Parathyroid adenoma (tissue), 2 donors: ENCODE results near the gene MCCC2.
"Not testable (repeated sequence)": the region's sequence is repeated elsewhere in the genome, so short reads cannot be mapped to it uniquely, and the experiment has no call there.

Experiments
- H2AFZ ChIP-seq: fragments of 300-600 bp; sonication (generic); one replicate; pipeline ENCODE4 v1.7.0; 2017; ENCODE audit warnings: antibody characterized with exemption, mild to moderate bottlenecking
- H3K27ac ChIP-seq: fragments of 300-600 bp; sonication (generic); one replicate; pipeline ENCODE4 v1.7.0; 2017
- H3K27me3 ChIP-seq: fragments of 300-600 bp; sonication (generic); one replicate; pipeline ENCODE4 v1.7.0; 2017; ENCODE audit warnings: low read length; ENCODE audit not compliant: control insufficient read depth, insufficient read depth
- H3K36me3 ChIP-seq: fragments of 300-600 bp; sonication (generic); one replicate; pipeline ENCODE4 v1.7.0; 2017; ENCODE audit warnings: low read length; ENCODE audit not compliant: control insufficient read depth, insufficient read depth
- H3K4me1 ChIP-seq: fragments of 300-600 bp; sonication (generic); one replicate; pipeline ENCODE4 v1.7.0; 2017; ENCODE audit warnings: control low read depth
- H3K4me2 ChIP-seq: fragments of 300-600 bp; sonication (generic); one replicate; pipeline ENCODE4 v1.7.0; 2017; ENCODE audit warnings: low read length
- H3K4me3 ChIP-seq: fragments of 300-600 bp; sonication (generic); one replicate; pipeline ENCODE4 v1.7.0; 2017; ENCODE audit warnings: low read depth, low read length
- H3K79me2 ChIP-seq: fragments of 300-600 bp; sonication (generic); one replicate; pipeline ENCODE4 v1.7.0; 2017; ENCODE audit warnings: control low read depth
- H3K9ac ChIP-seq: fragments of 300-600 bp; sonication (generic); one replicate; pipeline ENCODE4 v1.7.0; 2017; ENCODE audit warnings: mild to moderate bottlenecking
- H3K9me3 ChIP-seq: fragments of 300-600 bp; sonication (generic); one replicate; pipeline ENCODE4 v1.7.0; 2017; ENCODE audit warnings: low read length; ENCODE audit not compliant: control insufficient read depth
- TF ChIP-seq, protein P1 (sequence below): fragments of 300-600 bp; sonication (generic); IDR thresholded peaks from one replicate; pipeline ENCODE4 v1.7.0; 2017; ENCODE audit warnings: antibody characterized with exemption, mild to moderate bottlenecking
- donor health status: primary hyperparathyroidism.

Gene MCCC2

DNA sequence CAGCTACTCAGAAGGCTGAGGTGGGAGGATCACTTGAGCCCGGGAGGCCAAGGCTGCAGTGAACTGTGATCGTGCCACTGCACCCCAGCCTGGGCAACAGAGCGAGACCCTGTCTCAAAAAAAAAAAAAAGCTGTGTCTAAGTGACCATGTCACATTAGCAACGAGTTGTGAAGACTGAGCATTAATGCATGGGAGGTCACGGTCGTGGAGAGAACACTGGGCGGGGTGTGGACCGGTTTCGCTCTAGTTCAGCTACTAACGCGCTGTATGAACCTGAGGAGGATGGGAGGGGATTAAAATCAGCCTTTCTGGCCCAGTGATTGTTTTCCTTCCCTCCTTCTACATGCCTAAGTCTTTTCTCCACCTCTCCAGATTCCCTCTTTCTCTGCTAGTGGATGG is 75.2 kb downstream of the MCCC2 start:
- Histone ChIP-seq H3K36me3 (no peaks in the 10 kb centered on the region), H3K9me3 (no peaks in the 10 kb centered on the region), H3K27me3 (no peaks in the 10 kb centered on the region), H3K9ac (no peak overlapping the region), H3K27ac (no peak overlapping the region), H3K4me2 (no peak overlapping the region), H3K4me1 (no peaks in the 10 kb centered on the region), H3K4me3 (no peak overlapping the region), H3K79me2 (no peaks in the 10 kb centered on the region), H2AFZ (no peak overlapping the region)
- TF ChIP-seq, protein P1, sequence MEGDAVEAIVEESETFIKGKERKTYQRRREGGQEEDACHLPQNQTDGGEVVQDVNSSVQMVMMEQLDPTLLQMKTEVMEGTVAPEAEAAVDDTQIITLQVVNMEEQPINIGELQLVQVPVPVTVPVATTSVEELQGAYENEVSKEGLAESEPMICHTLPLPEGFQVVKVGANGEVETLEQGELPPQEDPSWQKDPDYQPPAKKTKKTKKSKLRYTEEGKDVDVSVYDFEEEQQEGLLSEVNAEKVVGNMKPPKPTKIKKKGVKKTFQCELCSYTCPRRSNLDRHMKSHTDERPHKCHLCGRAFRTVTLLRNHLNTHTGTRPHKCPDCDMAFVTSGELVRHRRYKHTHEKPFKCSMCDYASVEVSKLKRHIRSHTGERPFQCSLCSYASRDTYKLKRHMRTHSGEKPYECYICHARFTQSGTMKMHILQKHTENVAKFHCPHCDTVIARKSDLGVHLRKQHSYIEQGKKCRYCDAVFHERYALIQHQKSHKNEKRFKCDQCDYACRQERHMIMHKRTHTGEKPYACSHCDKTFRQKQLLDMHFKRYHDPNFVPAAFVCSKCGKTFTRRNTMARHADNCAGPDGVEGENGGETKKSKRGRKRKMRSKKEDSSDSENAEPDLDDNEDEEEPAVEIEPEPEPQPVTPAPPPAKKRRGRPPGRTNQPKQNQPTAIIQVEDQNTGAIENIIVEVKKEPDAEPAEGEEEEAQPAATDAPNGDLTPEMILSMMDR: no peak

DNA sequence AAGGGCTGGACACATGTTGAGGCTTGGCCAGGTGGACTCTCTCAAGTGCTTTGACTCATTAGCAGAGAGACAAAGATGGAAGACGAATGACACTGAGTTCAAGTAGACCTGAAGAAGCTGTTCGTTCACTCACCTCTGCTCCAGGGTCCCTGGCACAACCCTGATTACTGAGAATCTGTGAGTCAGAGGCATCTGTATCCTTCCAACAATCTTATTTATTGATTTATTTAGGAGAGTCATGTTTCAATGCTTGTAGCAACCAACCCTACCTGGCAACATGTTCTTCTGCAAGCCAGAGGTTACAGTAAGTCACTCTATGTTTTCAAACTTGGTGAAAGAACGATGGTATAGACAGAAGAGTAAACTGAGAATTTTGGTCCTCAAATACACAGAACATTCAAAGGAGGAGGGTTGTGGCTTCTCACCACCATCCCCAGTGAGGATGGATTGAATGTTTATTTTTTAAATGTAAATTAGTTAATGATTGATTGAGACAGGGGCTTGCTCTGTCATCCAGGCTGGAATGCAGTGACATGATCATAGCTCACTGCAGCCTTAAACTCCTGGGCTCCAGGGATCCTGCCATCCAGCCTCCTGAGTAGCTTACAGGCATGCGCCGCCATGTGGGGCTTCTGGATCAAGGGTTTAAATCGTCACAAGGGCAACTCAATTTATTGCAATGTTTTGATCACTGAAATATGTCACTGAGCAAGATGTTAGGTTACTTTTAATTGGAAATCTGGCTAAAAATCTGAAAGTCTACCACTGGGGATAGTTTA is 76.2 kb downstream of the MCCC2 start:
- Histone ChIP-seq H3K4me3 (no peak overlapping the region), H3K27ac (no peak overlapping the region), H3K4me1 (no peaks in the 10 kb centered on the region), H3K27me3 (no peaks in the 10 kb centered on the region), H3K9me3 (no peaks in the 10 kb centered on the region), H3K4me2 (no peak overlapping the region), H2AFZ (no peak overlapping the region), H3K9ac (no peak overlapping the region), H3K36me3 (no peaks in the 10 kb centered on the region), H3K79me2 (no peaks in the 10 kb centered on the region)
- TF ChIP-seq, protein P1: no peak

DNA sequence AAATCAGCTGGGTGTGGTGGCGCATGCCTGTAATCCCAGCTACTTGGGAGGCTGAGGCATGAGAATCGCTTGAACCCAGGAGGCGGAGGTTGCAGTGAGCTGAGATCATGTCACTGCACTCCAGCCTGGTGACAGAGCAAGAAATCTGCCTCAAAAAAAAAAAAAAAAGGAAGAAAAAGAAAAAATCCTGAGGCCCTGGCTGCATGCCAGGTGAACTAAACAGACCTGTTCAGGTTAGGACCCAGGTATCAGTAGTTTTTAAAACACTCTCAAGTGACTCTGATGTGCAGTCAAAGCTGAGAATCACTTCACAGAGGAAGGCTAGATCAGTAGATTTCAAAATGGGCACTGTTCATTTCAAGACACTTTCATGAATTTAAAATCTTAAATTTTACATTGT is 77.5 kb downstream of the MCCC2 start:
- not testable (repeated sequence) for H3K27ac ChIP-seq, H3K79me2 ChIP-seq, H3K4me2 ChIP-seq, H3K27me3 ChIP-seq, H3K9me3 ChIP-seq, H3K4me3 ChIP-seq, H2AFZ ChIP-seq, H3K36me3 ChIP-seq, H3K4me1 ChIP-seq, H3K9ac ChIP-seq

DNA sequence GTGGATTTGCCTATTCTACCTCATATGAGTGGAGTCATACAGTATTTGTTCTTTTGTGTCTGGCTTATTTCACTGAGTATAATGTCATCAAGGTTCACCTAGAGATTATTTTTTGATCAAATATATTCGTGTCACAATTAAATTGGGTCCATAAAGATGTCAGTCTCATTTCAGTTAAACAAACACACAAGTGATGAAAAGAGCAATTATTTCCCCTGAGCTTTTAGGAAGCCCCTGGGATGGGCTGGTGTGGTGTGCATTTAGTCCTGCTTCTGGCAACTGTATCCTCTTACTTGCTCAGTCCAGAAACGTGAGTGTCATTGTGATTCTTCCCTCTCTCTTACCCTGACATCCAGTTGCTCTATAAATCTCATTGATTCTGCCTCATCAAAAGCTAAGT is 79.2 kb downstream of the MCCC2 start:
- no peak overlapping the region for H3K4me2 ChIP-seq
- no peaks in the 10 kb centered on the region for H3K79me2 ChIP-seq
- H3K9me3 ChIP-seq: no peaks in the 10 kb centered on the region
- no peak overlapping the region for H3K9ac ChIP-seq
- no peaks in the 10 kb centered on the region for H3K27me3 ChIP-seq
- H2AFZ ChIP-seq: no peak overlapping the region
- TF ChIP-seq, protein P1: no peak
- no peak overlapping the region for H3K27ac ChIP-seq
- H3K4me3 ChIP-seq: no peak overlapping the region
- no peaks in the 10 kb centered on the region for H3K36me3 ChIP-seq
- no peaks in the 10 kb centered on the region for H3K4me1 ChIP-seq

DNA sequence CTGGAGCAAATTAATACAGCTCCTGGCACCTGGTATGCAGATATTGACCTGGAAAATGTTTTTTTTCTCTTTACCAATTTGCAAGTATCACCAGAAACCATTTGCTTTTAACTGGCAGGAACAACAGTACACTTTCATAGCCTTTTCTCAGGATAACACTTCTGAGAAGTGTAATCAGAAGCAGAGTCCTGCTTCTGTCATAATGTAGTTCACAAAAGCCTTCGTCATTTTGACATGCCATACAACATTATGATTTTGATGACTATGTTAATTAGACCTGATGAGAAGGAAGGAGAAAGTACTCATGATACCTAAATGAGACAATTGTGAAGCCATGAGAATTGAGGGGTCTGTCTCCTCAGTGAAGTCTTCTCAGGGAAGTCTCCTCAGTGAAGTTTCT is 90.8 kb downstream of the MCCC2 start:
- Histone ChIP-seq H3K4me3 (no peak overlapping the region), H3K4me1 (no peaks in the 10 kb centered on the region), H3K36me3 (no peaks in the 10 kb centered on the region), H3K9ac (no peak overlapping the region), H3K79me2 (no peaks in the 10 kb centered on the region), H3K4me2 (no peak overlapping the region), H3K27me3 (no peaks in the 10 kb centered on the region), H3K27ac (no peak overlapping the region), H2AFZ (no peak overlapping the region), H3K9me3 (no peaks in the 10 kb centered on the region)
- TF ChIP-seq, protein P1: no peak
